ENCODE results near the gene SRM.
A peak's percentile ranks its signal among the peaks of the same experiment; 100 is the strongest.
"Not testable (repeated sequence)": the region's sequence is repeated elsewhere in the genome, so short reads cannot be mapped to it uniquely, and the experiment has no call there.

Gene SRM

DNA sequence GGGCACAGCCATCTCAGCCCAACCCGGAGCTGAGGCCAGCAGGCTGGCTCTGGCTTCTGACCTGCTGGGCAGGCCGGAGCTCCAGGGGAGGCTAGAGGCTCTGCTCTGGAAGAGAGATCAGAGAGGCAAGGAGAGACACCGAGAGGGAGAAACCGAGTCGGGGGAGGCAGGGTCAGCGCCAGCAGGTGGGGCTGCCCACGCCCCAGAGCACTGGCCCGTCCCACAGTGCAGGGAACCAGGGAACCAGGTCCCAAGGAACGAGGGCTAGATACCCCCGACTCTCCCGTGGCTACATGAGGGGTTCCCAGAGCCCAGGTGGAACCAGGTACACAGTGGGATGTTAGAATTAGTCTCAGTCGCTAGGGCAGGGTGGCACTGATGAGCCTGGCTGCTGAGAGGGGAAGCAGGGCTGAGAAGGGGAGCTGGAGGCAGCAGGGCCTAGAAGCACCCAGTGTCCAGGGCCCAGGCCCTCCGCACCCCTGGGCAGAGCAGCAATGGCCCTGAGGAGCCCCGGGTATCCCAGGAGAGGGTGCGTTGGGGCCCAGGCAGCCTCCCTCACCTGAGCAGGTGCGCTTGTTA, 14.9 kb downstream of the SRM start:
- no peak for DNase-seq (ENCODE audit: low read depth in 2 of 2)

- DNase-seq (ENCODE audit: low read depth in 2 of 2), result no peak
Measured at GRCh38 chr1:11044086-11044848, 15.6 kb downstream of the SRM start.

DNA sequence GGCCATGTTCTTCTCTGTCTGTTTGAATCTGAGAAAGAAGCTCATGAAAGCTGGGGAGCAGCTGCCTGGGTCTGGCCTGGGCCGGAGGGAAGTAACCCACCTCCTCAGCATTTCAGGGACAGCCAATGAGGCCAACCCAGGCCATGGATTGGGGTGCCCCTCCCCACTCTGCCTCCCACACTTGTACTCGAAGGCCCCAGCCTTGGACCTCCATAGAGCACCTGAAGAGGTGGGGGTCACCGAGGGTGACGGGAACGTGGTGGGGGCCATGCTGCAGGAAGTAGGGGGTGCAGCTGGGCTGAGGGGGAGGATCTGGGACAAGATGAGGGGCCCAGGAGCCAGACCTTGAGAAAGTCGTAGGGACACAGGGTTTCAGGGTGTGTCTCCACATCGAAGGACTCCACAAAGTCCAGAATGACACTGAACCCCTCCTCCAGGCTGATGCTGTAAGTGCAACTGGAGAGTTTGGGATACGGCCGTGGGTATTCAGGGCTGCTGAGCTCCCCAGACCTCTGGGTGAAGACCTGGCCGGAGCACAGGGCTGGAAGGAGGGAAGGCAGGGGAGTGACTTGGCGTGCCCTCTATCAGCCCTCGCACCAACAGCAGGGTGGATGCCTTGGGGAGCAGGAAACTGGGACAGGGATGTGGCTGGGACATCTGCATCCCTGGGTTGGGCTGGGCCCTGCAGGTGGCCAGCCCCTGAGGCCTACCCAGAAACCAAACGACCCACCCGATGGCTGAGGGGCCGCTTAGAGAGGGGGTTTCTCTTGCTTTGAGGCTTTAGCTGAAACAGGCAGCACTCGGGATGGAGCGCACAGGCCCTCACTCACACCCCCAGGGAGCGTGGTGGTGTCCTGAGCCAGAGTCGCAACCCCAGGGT, 16.6 kb downstream of the SRM start:
- no peak for DNase-seq (ENCODE audit: low read depth in 2 of 2)

GRCh38 chr1:11042065-11042464, 17.8 kb downstream of the SRM start:
- DNase-seq (ENCODE audit: low read depth in 2 of 2), result no peak

- DNase-seq (ENCODE audit: low read depth in 2 of 2), result no peak
Measured at GRCh38 chr1:11041048-11041447, 18.8 kb downstream of the SRM start.

DNA sequence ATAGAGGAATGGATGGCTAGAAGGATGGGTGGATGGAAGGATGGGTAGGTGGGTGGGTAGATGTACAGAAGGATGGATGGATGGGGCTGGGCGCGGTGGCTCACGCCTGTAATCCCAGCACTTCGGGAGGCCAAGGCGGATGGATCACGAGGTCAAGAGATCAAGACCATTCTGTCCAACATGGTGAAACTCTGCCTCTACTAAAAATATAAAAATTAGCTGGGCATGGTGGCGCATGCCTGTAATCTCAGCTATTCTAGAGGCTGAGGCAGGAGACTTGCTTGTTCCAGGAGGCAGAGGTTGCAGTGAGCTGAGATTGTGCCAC, 19.8 kb downstream of the SRM start:
- not testable (repeated sequence) for DNase-seq (ENCODE audit: low read depth in 2 of 2)

DNA sequence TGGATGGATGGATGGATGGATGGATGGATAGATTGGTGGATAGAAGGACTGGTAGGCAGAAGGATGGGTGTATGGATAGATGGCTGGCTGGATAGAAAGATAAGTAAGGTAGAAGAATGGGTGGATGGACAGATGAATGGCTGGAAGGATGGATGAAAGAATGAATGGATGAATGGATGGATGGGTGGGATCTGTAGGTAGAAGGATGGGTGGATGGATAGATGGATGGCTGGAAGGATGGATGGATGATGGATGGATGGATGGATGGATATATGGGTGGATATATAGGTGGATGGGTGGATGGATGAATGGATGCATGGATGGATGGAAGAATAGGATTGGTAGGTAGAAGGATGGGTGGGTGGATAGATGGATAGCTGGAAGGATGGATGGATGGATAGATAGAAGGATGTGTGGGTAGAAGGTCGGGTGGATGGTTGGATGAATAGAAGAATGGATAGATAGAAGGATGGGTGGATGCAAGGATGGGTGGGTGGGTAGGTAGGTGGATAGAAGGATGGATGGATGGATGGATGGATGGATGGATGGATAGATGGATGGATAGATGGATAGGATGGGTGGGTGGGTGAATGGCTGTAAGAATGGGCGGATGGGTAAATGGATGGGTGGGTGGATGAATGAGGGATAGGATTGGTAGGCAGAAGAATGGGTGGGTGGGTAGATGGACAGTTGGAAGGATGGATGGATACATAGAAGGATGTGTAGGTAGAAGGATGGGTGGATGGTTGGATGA, 20.3 kb downstream of the SRM start:
- no peak for DNase-seq (ENCODE audit: low read depth in 2 of 2)

DNA sequence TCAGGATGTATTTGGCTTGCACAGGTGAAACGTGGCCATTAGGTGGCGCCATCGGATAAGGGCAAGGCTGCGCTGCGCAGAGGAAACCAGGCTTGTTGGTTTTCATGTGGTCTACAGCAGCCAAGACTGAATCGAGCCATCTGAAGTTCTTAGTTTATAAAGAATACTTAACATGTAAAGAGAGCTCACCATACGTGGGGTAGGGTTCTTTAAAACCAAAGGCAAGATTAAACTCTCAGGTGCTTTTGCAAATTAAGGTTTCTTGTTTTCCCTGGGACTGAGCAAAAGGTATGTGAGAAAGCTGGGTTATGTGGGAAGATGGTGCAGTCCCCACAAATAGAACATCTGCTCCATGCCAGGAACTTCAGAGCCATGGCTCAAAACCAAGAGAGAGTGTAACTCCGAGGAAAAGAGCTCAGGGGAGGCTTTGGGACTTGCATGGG, 22.1 kb downstream of the SRM start:
- peak; percentile 76 to 83 for DNase-seq (ENCODE audit: low read depth in 2 of 2)

- DNase-seq (ENCODE audit: low read depth in 2 of 2), result not testable (repeated sequence)
Measured at GRCh38 chr1:11037019-11037739, 22.6 kb downstream of the SRM start.

GRCh38 chr1:11031624-11032262, 28.1 kb downstream of the SRM start:
- no peak for DNase-seq (ENCODE audit: low read depth in 2 of 2)

- DNase-seq (ENCODE audit: low read depth in 2 of 2), result no peak
Measured at GRCh38 chr1:11030865-11031264, 29.0 kb downstream of the SRM start.

GRCh38 chr1:11028018-11028417, 31.8 kb downstream of the SRM start:
- DNase-seq (ENCODE audit: low read depth in 2 of 2), result no peak

DNA sequence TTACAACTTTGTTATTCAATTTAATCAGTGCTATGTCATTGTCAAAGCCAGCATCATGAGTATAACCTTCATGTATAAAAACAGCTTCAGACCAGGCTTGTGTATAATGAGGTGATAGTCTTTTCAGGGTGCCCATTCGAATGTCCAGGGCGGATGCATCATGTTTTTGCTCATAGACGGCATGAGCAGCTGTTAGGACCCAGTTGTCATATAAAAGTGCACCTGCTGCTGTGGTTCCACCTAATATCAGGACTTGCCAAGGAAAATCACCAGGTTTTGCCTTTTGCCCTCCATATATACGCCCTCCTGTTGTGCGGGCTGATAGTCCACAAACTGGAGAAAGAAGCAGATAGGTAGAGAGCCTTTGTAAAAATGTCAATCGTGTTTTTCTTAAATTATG, 32.5 kb downstream of the SRM start:
- no peak for DNase-seq (ENCODE audit: low read depth in 2 of 2)

- DNase-seq (ENCODE audit: low read depth in 2 of 2), result no peak
Measured at GRCh38 chr1:11026903-11027302, 32.9 kb downstream of the SRM start.

GRCh38 chr1:11026052-11026451, 33.8 kb downstream of the SRM start:
- no peak for DNase-seq (ENCODE audit: low read depth in 2 of 2)

DNA sequence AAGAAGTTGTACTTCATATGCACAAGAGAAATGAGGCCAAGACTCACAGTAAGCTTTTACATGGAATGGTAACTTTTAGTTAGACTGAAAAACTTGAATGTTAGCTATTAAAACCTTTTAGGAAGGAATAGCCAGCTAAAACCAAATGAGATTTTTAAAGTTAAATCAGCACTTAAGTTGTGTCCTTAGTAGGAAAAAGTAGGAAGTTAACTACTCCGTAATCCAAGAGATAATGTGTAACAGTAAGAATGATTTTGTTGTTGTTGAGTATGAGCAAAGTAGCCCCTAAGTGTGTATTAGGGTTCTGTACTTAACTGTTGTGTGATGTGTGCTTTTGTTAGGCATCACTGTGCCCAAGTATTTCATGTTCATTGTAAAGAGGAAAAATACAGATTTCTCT, 34.2 kb downstream of the SRM start:
- no peak for DNase-seq (ENCODE audit: low read depth in 2 of 2)

GRCh38 chr1:11024874-11025203, 35.0 kb downstream of the SRM start:
- no peak for DNase-seq (ENCODE audit: low read depth in 2 of 2)

GRCh38 chr1:11024154-11024873, 35.5 kb downstream of the SRM start:
- DNase-seq (ENCODE audit: low read depth in 2 of 2), result no peak

DNA sequence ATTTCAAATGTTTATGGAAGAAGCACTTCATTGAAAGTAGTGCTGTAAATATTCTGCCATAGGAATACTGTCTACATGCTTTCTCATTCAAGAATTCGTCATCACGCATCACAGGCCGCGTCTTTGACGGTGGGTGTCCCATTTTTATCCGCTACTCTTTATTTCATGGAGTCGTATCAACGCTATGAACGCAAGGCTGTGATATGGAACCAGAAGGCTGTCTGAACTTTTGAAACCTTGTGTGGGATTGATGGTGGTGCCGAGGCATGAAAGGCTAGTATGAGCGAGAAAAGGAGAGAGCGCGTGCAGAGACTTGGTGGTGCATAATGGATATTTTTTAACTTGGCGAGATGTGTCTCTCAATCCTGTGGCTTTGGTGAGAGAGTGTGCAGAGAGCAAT, 36.6 kb downstream of the SRM start:
- no peak for DNase-seq (ENCODE audit: low read depth in 2 of 2)

DNA sequence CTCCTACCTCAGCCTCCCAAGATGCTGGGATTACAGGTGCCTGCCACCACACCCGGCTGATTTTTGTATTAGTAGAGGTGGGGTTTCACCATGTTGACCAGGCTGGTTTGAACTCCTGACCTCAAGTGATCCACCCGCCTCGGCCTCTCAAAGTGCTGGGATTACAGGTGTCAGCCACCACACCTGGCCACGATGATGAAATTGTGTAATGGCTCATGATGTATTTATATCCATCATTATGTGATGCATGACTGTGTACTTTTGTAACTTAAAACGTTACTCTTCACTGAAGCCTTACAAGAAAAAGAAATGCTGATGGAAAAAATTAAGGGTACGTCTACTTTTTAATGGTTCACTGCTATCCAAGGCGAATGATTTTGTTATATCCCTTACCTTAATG, 39.8 kb downstream of the SRM start:
- DNase-seq (ENCODE audit: low read depth in 2 of 2), result no peak
